ENCODE results near the gene PRTN3. TPM values are rescaled to one million over a fixed set of nuclear protein-coding genes. Genes with fewer than 3 reads are reported as not detected.

Gene PRTN3, protein sequence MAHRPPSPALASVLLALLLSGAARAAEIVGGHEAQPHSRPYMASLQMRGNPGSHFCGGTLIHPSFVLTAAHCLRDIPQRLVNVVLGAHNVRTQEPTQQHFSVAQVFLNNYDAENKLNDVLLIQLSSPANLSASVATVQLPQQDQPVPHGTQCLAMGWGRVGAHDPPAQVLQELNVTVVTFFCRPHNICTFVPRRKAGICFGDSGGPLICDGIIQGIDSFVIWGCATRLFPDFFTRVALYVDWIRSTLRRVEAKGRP
- total RNA-seq (not detected), total RNA-seq (0 to 2.9 reads per million in 2 donors)

DNA sequence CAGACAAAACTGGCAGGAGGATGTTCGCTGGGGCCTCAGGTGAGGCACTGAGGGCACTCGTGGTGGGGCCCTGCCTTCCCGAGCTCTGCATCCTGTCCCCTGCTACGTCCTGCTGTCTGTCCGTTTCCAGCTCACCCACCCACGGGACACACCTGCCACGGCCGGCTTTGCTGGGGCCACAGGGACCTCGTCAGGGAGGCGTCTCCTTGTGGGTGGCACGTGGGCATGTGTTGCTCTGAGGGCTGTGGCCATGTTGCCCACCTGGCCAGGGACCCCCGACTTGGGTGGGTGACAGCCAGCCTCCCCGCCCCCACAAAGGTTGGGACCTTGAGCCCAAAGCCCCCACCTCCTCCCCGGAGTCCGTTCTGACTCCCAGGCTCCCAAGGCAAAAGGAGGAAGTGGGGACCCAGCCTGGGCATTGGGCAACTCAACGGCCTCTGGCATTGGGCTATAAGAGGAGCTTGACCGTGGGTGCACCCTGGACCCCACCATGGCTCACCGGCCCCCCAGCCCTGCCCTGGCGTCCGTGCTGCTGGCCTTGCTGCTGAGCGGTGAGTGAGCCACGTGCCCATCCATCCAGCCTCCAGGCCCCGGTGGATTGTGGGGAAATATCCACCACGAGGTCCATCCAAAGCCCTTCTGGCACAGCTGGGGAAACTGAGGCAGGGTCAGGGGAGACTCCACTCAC, at the start of gene PRTN3:
Gene PRTN3 (plus strand): TSS at position 481 of the 688 bp plus-strand sequence. CDS start 10 bp downstream, at position 491.
- H3K36me3 Mint-ChIP-seq (ENCODE audit: low read depth), result peaks cover 4% of the 10 kb centered on the region
- no peaks in the 10 kb centered on the region for H3K9me3 ChIP-seq (ENCODE audit: control insufficient read depth, low read length, poor library complexity, severe bottlenecking)
- ATAC-seq (no peak), DNase-seq (no peak)
- H3K4me1 Mint-ChIP-seq, result peaks cover 7% of the 10 kb centered on the region
- no peak within 1 kb of the TSS for H3K27ac Mint-ChIP-seq
- H3K4me3 Mint-ChIP-seq, result no peak within 1 kb of the TSS
- H3K27me3 Mint-ChIP-seq, result peaks cover 36% of the 10 kb centered on the region

DNA sequence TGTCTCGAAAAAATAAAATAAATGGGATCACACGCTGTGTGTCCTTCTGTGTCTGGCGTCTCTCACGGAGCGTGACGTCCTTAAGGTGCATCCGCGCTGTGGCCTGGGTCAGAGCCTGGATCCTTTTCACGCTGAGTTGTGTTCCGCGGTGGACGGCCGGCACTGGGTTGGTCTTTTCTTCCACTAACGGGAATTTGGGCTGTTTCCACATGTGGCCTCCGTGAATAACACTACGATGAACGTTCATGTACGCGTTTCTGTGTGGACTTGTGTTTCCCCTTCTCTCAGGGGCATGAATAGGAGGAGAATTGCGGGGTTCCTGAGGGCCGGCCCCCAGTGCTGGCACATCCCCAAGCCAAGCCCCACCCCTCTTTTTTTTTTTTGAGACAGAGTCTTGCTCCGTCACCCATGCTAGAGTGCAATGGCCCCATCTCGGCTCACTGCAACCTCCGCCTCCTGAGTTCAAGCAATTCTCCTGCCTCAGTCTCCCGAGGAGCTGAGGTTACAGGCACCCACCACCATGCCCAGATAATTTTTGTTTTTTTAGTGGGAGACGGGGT, 49.7 kb upstream of the PRTN3 start:
- H3K9me3 ChIP-seq (ENCODE audit: control insufficient read depth, low read length, poor library complexity, severe bottlenecking), result no peaks in the 10 kb centered on the region
- DNase-seq (no peak), ATAC-seq (no peak)
- H3K4me3 Mint-ChIP-seq, result no peak overlapping the region
- H3K27me3 Mint-ChIP-seq, result no peaks in the 10 kb centered on the region
- no peak overlapping the region for H3K27ac Mint-ChIP-seq
- no peaks in the 10 kb centered on the region for H3K36me3 Mint-ChIP-seq (ENCODE audit: low read depth)
- H3K4me1 Mint-ChIP-seq, result no peaks in the 10 kb centered on the region

DNA sequence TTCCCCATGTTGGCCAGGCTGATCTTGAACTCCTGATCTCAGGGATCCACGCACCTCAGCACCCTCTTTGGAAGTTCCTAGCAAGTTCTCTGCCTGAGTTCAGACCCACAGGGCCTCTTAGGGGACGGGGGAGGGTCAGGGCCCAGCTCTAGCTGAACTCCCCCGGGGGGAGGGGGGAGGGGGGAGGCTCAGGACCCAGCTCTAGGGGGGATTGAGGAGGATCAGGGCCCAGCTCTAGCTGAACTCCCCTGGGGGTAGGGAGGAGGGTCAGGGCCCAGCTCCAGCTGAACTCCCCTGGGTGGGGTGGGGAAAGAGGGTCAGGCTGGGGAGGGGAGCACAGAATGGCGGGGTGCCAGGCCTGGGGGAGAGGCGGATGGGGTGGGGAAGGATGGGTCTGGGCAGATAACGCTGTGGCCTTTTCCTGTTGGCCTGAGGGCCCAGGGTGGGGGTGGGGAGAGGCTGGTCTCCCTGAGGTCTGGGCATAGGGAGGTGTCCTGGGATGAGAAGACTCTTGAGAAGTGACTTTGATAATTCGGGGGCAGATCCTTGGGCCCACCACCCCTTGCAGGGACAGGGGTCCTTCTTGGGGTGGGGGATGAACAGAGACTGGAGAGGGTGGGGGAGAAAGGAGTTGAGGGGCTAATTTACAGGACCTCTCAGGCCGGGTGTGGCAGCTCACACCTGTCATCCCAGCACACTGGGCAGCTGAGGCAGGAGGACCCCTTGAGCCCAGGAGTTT, 49.1 kb upstream of the PRTN3 start:
- DNase-seq, result no peak
- H3K27ac Mint-ChIP-seq, result no peak overlapping the region

DNA sequence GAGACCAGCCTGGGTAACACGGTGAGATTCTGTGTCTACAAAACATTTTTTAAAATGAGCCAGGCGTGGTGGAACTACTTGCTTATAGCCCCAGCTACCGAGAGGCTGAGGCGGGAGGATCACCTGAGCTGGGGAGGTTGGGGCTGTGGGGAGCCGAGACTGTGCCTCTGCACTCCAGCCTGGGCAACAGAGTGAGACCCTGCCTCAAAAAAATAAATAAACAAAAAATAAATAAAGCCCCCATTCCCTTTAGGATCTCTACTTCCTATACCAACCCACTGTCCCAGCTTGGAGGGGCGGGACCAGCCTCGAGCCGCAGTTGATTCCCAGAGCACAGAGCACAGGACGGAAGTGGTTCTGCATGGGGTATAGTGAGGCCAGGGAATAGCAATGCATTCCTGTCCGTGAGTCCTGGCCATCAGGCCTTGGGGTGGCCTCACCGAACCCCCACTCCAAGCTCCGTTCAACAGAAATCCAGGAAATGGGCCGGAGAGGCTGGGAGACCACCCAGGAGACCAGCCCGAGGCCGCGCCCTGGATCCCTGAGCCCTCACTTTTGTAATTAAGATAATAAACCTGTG, 48.4 kb upstream of the PRTN3 start:
- H3K27me3 Mint-ChIP-seq, result no peaks in the 10 kb centered on the region
- H3K4me3 Mint-ChIP-seq, result no peak overlapping the region
- H3K27ac Mint-ChIP-seq, result no peak overlapping the region
- no peaks in the 10 kb centered on the region for H3K9me3 ChIP-seq (ENCODE audit: control insufficient read depth, low read length, poor library complexity, severe bottlenecking)
- no peaks in the 10 kb centered on the region for H3K36me3 Mint-ChIP-seq (ENCODE audit: low read depth)
- H3K4me1 Mint-ChIP-seq, result peaks cover 4% of the 10 kb centered on the region
- ATAC-seq, result no peak
- no peak for DNase-seq

More for the DNA sequence above, 49.1 kb upstream of the PRTN3 start:
- no peak for ATAC-seq
- H3K9me3 ChIP-seq (ENCODE audit: control insufficient read depth, low read length, poor library complexity, severe bottlenecking), result no peaks in the 10 kb centered on the region
- no peaks in the 10 kb centered on the region for H3K27me3 Mint-ChIP-seq
- H3K36me3 Mint-ChIP-seq (ENCODE audit: low read depth), result no peaks in the 10 kb centered on the region
- no peak overlapping the region for H3K4me3 Mint-ChIP-seq
- peaks cover 2% of the 10 kb centered on the region for H3K4me1 Mint-ChIP-seq

DNA sequence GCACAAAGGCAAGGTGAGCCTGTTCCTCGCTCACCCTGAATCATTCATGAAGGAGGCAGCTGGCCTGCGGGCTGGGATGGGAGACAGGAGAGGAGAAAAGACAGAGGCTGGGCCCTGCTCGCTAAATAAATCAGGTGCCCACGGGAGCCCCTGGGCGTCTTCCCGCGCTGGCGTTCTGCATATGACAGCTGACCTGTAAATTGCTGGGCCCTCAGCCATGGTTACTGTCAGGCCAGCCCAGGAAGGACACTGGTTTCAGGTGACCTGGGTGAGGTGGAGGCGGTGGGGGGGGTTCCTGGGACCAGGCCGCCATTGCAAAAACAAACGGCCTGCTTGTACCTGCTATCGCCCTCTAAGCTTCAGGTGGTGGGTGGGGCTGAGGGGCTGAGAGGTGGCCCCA, 47.0 kb upstream of the PRTN3 start:
- ATAC-seq (no peak), DNase-seq (no peak)
- Mint-ChIP-seq H3K36me3 (ENCODE audit: low read depth) (no peaks in the 10 kb centered on the region), H3K4me1 (peaks cover 7% of the 10 kb centered on the region), H3K27me3 (no peaks in the 10 kb centered on the region), H3K4me3 (no peak overlapping the region), H3K27ac (no peak overlapping the region)
- H3K9me3 ChIP-seq (ENCODE audit: control insufficient read depth, low read length, poor library complexity, severe bottlenecking), result no peaks in the 10 kb centered on the region

DNA sequence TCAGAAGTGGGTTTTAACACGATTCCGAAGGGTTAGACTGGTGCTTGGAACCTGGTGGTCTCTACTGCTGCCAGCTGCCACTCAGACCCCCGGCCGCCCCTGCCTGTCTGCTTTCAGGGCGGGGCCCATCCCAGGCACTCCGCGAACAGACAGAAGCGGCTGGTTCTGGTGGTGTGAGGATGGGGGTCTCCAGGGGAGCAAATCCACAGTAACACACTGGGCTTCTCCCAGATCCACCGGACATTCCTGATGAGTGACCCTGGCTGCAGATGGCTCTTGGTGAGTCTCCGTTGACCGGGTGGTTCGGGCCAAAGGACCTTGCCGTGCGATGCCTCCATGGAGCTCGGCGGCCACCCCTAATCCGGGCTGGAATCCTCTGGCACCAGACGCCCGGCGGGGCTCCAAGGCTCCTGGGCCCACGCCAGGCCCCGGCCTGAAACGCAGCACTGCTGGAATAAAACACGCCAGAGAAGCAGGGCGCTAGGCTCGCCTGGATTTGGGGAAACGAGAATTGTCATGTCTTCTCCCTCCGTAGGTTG, 45.7 kb upstream of the PRTN3 start:
- H3K27ac Mint-ChIP-seq, result no peak overlapping the region
- no peaks in the 10 kb centered on the region for H3K9me3 ChIP-seq (ENCODE audit: control insufficient read depth, low read length, poor library complexity, severe bottlenecking)
- DNase-seq (no peak), ATAC-seq (no peak)
- no peaks in the 10 kb centered on the region for H3K27me3 Mint-ChIP-seq
- no peaks in the 10 kb centered on the region for H3K36me3 Mint-ChIP-seq (ENCODE audit: low read depth)
- H3K4me1 Mint-ChIP-seq, result peaks cover 19% of the 10 kb centered on the region
- H3K4me3 Mint-ChIP-seq, result no peak overlapping the region

DNA sequence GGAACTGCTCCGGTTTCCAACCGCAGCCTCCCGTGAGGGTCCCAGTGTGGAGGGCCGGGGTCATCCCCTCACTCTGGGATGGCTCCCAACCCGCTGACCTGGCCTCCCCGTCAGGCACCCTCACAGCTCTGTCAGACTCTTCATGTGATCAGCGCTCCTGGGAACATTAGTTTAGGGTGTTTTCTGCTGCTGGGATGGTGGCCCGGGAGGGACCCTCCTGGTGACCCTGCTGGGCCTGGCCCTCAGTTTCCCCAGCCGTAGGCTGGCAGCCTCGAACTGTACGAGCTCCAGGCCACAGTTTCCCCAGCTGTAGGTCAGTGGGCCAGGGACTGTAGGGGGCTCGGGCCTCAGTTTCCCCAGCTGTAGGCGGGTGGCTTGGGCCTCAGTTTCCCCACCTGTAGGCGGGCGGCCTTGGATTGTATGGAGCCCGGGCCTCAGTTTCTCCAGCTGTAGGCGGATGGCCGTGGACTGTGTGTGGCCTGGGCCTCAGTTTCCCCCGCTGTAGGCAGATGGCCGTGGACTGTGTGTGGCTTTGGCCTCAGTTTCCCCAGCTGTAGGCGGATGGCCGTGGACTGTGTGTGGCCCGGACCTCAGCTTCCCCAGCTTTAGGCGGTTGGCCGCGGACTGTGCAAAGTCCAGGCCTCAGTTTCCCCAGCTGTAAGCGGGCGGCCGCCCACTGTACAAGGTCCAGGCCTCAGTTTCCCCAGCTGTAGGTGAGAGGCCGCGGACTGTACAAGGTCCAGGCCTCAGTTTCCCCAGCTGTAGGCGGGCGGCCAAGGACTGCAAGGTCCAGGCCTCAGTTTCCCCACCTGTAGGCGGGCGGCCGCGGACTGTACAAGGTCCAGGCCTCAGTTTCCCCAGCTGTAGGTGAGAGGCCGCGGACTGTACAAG, 44.9 kb upstream of the PRTN3 start:
- DNase-seq (no peak), ATAC-seq (no peak)
- no peaks in the 10 kb centered on the region for H3K9me3 ChIP-seq (ENCODE audit: control insufficient read depth, low read length, poor library complexity, severe bottlenecking)
- peak overlapping the region; percentile 75 for H3K27ac Mint-ChIP-seq
- no peaks in the 10 kb centered on the region for H3K36me3 Mint-ChIP-seq (ENCODE audit: low read depth)
- peaks cover 25% of the 10 kb centered on the region for H3K4me1 Mint-ChIP-seq
- peak overlapping the region; percentile 28 for H3K4me3 Mint-ChIP-seq
- no peaks in the 10 kb centered on the region for H3K27me3 Mint-ChIP-seq

DNA sequence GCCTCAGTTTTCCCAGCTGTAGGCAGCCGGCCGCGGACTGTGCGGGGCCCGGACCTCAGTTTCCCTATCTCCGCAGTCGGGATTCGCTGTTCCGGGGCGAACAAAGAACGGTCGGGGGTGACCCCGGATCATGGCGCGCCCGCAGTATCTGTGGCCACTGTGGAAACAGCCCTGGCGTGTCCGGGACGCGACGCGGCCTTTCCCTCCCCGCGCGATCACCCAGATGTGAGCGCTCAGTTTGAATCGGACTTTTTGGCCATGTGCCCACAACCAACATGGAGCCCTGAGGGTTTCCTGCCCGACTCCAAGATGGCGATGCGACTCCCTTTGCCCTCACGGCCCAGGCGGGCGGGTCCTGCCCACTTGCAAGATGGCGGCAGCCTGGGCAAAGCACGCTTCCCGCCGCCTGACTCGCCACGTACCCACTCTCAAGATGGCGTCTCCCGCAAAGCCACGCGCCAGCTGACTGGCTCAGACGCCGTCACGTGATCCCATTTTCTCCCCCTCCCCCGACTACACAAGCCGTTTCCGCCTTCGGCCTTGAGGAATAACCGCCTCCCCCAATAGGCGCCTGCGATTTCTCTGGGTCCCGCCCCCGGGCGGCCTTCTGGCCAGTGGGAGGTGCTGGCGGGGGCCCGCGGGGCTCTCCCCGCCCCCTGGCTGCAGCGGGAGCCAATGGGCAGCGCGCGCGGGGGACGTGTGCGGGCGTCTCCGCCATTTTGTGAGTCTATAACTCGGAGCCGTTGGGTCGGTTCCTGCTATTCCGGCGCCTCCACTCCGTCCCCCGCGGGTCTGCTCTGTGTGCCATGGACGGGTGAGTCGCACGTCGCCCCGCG, 43.9 kb upstream of the PRTN3 start, which contains the start of gene PTBP1:
Gene PTBP1 (plus strand): TSS at position 761 of the 836 bp plus-strand sequence. CDS start 46 bp downstream, at position 807.
- Mint-ChIP-seq H3K27ac (peak within 1 kb of the TSS; percentile 96), H3K27me3 (no peaks in the 10 kb centered on the region), H3K4me1 (peaks cover 33% of the 10 kb centered on the region), H3K36me3 (ENCODE audit: low read depth) (no peaks in the 10 kb centered on the region), H3K4me3 (peak within 1 kb of the TSS; percentile 96)
- DNase-seq, result peak; percentile 97 to 99 (median 99)
- peak; percentile 85 for ATAC-seq
- no peaks in the 10 kb centered on the region for H3K9me3 ChIP-seq (ENCODE audit: control insufficient read depth, low read length, poor library complexity, severe bottlenecking)

DNA sequence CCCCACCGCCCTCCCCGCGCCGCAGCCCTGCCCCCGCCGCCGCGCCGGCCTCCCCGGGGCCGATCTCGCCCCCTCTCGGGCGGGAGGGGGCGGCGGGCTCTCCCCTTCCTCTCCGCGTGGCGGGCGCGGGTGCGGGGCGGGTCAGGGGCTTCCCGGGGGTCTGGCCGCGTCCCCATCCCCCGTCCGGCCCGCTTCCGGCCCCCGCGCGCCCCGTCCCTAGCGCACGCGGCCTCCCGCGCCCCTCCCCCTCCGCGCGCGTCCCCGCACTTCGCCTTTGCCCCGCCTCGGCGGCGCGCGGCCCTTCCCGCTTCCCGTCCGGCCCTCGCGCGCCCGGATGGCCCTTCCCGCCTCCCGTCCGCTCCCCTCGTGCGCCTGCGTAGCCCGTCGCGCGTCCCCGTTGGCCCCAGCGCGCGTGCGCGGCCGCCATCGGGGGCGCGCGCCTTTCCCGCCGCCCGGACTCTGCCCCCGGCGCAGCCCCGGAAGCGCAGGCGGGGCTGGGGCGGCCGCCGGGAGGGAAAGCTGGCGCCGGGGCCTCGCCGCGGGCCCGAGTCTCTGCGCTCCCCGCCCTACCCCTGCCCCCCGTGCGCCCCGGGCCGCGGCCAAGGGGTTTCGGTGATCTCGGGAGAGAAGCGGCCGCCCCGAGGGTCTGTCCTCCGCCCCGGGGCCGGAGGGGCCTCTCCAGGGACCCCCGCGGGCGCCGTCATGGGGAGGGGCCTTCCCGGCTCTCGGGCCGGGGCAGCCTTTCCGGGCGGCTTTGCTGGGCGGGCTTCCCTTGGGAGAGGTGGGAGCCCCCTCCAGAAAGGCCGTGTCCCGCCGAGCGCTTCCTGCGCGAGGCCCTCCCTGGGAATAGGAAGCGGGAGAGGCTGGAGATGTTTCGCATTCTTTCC, 43.0 kb upstream of the PRTN3 start:
- Mint-ChIP-seq H3K27ac (peak overlapping the region; percentile 96), H3K4me1 (peaks cover 38% of the 10 kb centered on the region), H3K4me3 (peak overlapping the region; percentile 96), H3K36me3 (ENCODE audit: low read depth) (no peaks in the 10 kb centered on the region), H3K27me3 (no peaks in the 10 kb centered on the region)
- H3K9me3 ChIP-seq (ENCODE audit: control insufficient read depth, low read length, poor library complexity, severe bottlenecking), result no peaks in the 10 kb centered on the region
- peak; percentile 82 to 85 (median 84) for DNase-seq
- ATAC-seq, result peak; percentile 22

DNA sequence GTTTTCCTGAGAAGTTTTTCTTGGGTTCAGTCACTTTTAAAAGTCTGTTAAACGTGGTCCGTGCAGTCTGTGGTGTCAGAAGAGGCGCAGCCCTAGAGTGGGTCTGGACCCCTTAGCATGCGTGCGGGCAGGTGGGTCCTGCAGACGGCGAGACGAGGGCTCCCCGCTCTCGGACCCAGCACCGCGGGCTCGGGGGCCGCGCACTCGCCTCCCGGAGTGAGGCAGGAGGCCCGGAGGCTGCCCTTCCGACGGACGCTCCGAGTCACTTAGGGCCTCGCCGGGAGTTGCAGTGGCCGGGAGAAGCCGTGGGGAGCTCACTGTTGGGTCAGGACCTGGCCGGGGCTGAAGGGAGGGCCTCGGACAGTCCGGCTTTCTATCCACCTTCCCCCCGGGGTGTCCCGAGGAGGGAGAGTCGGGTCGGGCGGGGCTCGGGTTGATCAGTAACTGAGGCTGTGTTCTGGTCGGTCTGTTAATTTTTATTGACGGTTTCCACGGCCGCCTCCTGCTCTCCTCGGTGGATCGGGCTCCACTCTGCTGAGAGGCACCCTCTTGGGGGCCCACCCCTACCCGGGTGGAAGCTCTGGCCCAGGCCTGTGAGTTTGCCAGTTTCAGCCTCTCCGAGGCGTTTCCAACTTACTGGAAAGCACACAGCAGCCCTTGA, 42.3 kb upstream of the PRTN3 start:
- Mint-ChIP-seq H3K27ac (peak overlapping the region; percentile 96), H3K4me3 (peak overlapping the region; percentile 89), H3K27me3 (no peaks in the 10 kb centered on the region), H3K4me1 (peaks cover 41% of the 10 kb centered on the region), H3K36me3 (ENCODE audit: low read depth) (no peaks in the 10 kb centered on the region)
- no peaks in the 10 kb centered on the region for H3K9me3 ChIP-seq (ENCODE audit: control insufficient read depth, low read length, poor library complexity, severe bottlenecking)
- no peak for DNase-seq
- no peak for ATAC-seq

Measured in T-helper 17 cell (primary cell).